ENCODE measurements around the gene HOATZ. TPM values are rescaled to one million over a fixed set of nuclear protein-coding genes. Genes with fewer than 3 reads are reported as not detected.
A peak's percentile ranks its signal among the peaks of the same experiment; 100 is the strongest.

The HOATZ gene
- total and polyA plus RNA-seq, 2 donors (not counting 3 experiments of a cell fraction or from before 2014, with no cell fraction given), result not detected

DNA sequence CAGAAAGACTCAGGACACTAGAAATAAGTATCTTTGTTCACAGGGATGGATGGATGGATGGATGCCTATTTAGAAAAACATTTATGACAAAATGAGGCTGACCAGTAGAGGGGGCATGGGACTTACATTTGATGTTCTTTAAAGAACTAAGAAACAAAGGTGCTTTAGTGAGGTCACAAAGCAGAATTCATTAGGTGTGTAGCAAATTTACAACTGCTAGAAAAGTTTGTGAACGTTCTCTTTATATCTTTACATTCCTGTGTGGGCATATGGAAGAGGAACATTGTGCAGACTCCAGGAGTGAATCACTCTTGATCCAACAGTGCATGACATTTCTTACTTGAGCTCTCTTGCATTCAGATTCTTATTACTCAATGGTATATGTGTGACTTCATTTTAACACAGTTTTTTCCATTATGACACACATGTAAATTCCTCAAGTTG is 71.8 kb downstream of the HOATZ start:
- no peaks in the 10 kb centered on the region for H3K36me3 ChIP-seq (ENCODE audit: control insufficient read depth in 2 of 2, extremely low read depth in 1 of 2, insufficient read depth in 2 of 2, low read length in 2 of 2)
- no peak overlapping the region for H3K27ac ChIP-seq (ENCODE audit: insufficient read depth, low read depth, low read length)
- H3K4me3 ChIP-seq (replicated peaks in 1 of 3; ENCODE audit: insufficient read depth in 1 of 3, low read depth in 1 of 3, low read length in 3 of 3), result no peak overlapping the region
- H3K9me3 ChIP-seq (replicated peaks; ENCODE audit: control insufficient read depth, insufficient read depth, low read length), result no peaks in the 10 kb centered on the region
- TF ChIP-seq EZH2 (IDR thresholded peaks at IDR 0.05; ENCODE audit: borderline replicate concordance, low read depth, low read length, severe bottlenecking), result no peak
- TF ChIP-seq, protein P1, sequence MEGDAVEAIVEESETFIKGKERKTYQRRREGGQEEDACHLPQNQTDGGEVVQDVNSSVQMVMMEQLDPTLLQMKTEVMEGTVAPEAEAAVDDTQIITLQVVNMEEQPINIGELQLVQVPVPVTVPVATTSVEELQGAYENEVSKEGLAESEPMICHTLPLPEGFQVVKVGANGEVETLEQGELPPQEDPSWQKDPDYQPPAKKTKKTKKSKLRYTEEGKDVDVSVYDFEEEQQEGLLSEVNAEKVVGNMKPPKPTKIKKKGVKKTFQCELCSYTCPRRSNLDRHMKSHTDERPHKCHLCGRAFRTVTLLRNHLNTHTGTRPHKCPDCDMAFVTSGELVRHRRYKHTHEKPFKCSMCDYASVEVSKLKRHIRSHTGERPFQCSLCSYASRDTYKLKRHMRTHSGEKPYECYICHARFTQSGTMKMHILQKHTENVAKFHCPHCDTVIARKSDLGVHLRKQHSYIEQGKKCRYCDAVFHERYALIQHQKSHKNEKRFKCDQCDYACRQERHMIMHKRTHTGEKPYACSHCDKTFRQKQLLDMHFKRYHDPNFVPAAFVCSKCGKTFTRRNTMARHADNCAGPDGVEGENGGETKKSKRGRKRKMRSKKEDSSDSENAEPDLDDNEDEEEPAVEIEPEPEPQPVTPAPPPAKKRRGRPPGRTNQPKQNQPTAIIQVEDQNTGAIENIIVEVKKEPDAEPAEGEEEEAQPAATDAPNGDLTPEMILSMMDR (IDR thresholded peaks at IDR 0.05; ENCODE audit: extremely low read depth in 1 of 2, insufficient read depth in 1 of 2, low read depth in 1 of 2, low read length in 2 of 2), result peak; percentile 38 to 49
- CTCF ChIA-PET, result interaction anchor here (0.6 to 4.8 kb wide), 20 partner anchors 8 to 396 kb away, joined by 3 to 75 read pairs (median 6); partner anchors contain the start of gene PPP2R1B
- H3K9ac ChIP-seq (replicated peaks; ENCODE audit: extremely low read depth, insufficient read depth, low read length), result no peak overlapping the region
- DNase-seq (ENCODE audit: low read depth, low spot score), result peak; percentile 59
- H3K4me2 ChIP-seq (ENCODE audit: insufficient read depth, low read length), result no peak overlapping the region
- H3K27me3 ChIP-seq (ENCODE audit: control insufficient read depth in 2 of 2, insufficient read depth in 2 of 2, low read length in 2 of 2), result peaks cover 0 to 2% of the 10 kb centered on the region in 2 experiments
- H2AFZ ChIP-seq (ENCODE audit: low read depth, low read length), result no peak overlapping the region
- peaks cover 8% of the 10 kb centered on the region for H3K4me1 ChIP-seq (ENCODE audit: control insufficient read depth, extremely low read depth, insufficient read depth, low read length)
- POLR2A ChIA-PET, result interaction anchor here (0.5 kb wide), 1 partner anchor 253 kb away, joined by 6 read pairs; no protein-coding TSS in a partner anchor
- dilution Hi-C loops (cut with MboI; ENCODE audit: extremely low pct_ligation_motif_present, low sequenced_read_pairs) (no loop called here), intact Hi-C loops (cut with micrococcal nuclease) (loop anchor here (1.0 kb wide), 3 partner anchors 16 to 255 kb away; partner anchors contain the start of gene SIK2)
- no peaks in the 10 kb centered on the region for H3K79me2 ChIP-seq (ENCODE audit: control insufficient read depth, insufficient read depth, low read length)
- BruUV-seq (replicated peaks), result no TSS peak
- H4K20me1 ChIP-seq (replicated peaks; ENCODE audit: control insufficient read depth, extremely low read depth, insufficient read depth, low read length), result no peaks in the 10 kb centered on the region
- FAIRE-seq, result peak; percentile 56
- no peaks in the 10 kb centered on the region for H3K9me1 ChIP-seq (replicated peaks; ENCODE audit: control insufficient read depth, extremely low read depth, insufficient read depth, low read length)

MicroRNAs encoded within 50 kb of the gene (microRNA counts, 767-probe panel; counts per million panel counts)
- microRNA hsa-miR-34b-3p (723 counts per million, percentile 96 among the panel's probes with 10 or more counts), microRNA hsa-miR-34c-3p (723 counts per million, percentile 96 among the panel's probes with 10 or more counts), microRNA hsa-miR-34c-5p (723 counts per million, percentile 96 among the panel's probes with 10 or more counts)

Small RNA genes lying within 50 kb of the gene (microRNA-seq; reads per million reads assigned to microRNA genes)
- gene MIR34B (ENCODE audit: borderline number of aligned reads, borderline replicate concordance) (not detected), gene MIR34C (ENCODE audit: borderline number of aligned reads, borderline replicate concordance) (4.2 reads per million, percentile 6 among the genes with 10 or more reads in this experiment)

Small RNA genes lying within 50 kb of the gene (small RNA-seq; reads per million reads assigned to genes)
- gene MIR34B (ENCODE audit: insufficient read depth, insufficient read length, low read depth, low replicate concordance), result not detected
- not detected for gene MIR34C (ENCODE audit: insufficient read depth, insufficient read length, low read depth, low replicate concordance)

Other genes starting within 250 kb of the HOATZ start
- not detected in 2 replicates for gene POU2AF3, start 216.2 kb upstream of the HOATZ start, total RNA-seq
- not detected in 2 replicates for gene POU2AF3, start 216.2 kb upstream of the HOATZ start, polyA plus RNA-seq
- not detected in 2 replicates for gene POU2AF1, start 135.5 kb upstream of the HOATZ start, total RNA-seq
- gene POU2AF1, start 135.5 kb upstream of the HOATZ start, polyA plus RNA-seq, result not detected in 2 replicates
- not detected in 2 replicates for gene BTG4, start 2.4 kb upstream of the HOATZ start, total RNA-seq
- gene BTG4, start 2.4 kb upstream of the HOATZ start, polyA plus RNA-seq, result not detected in 2 replicates
- 2.2 and 2.3 TPM in 2 replicates for gene LAYN, start 25.9 kb downstream of the HOATZ start, total RNA-seq
- 0.43 and 0.92 TPM in 2 replicates for gene LAYN, start 25.9 kb downstream of the HOATZ start, polyA plus RNA-seq
- 11.7 and 14.6 TPM in 2 replicates for gene SIK2, start 87.7 kb downstream of the HOATZ start, total RNA-seq
- 17.1 and 18.9 TPM in 2 replicates for gene SIK2, start 87.7 kb downstream of the HOATZ start, polyA plus RNA-seq